ENCODE measurements around the gene NPIPA7.
"Not testable (repeated sequence)": the region's sequence is repeated elsewhere in the genome, so short reads cannot be mapped to it uniquely, and the experiment has no call there.

Gene NPIPA7

DNA sequence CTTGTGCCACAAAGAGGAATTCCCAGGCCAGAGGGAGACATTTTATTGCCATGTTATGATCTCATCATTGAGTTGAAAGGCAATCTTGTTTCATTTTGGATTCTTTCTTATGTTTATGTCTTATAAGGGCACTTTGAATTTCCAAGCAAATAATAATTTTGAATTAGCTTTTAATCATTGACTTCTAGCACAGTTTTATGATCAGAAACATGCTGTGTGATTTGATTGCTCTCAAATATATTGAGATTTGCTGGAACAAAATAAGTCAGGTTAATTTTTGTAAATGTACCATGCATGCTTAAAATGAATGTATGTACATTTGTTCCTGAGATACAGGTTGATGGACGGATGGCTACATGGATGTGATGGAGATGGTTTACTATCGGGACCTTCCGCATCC lies at the start of gene NPIPA7:
NPIPA7 (plus strand) TSS at position 301 of the 400 bp plus-strand sequence. CDS start 105 bp downstream, outside the sequence.
- DNase-seq, result not testable (repeated sequence)

DNA sequence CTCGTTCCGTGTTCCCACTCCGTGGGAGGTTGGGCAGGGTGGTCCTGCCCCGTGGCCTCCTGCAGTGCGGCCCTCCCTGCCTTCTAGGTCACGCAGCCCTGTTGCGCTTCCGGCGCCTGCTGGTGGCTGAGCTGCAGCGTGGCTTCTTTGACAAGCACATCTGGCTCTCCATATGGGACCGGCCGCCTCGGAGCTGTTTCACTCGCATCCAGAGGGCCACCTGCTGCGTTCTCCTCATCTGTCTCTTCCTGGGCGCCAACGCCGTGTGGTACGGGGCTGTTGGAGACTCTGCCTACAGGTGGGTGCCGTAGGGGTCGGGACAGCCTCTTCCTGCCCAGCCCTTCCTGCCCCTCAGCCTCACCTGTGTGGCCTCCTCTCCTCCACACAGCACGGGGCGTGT lies 47.5 kb upstream of the NPIPA7 start:
- DNase-seq, result not testable (repeated sequence)

DNA sequence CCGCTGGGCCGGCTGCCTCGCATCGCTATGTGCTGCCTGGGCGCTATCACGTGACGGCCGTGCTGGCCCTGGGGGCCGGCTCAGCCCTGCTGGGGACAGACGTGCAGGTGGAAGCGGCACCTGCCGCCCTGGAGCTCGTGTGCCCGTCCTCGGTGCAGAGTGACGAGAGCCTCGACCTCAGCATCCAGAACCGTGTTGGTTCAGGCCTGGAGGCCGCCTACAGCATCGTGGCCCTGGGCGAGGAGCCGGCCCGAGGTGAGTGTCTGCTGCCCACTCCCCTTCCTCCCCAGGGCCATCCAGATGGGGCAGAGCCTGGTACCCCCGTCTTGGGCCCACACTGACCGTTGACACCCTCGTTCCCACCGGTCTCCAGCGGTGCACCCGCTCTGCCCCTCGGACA lies 21.4 kb upstream of the NPIPA7 start:
- not testable (repeated sequence) for DNase-seq

DNA sequence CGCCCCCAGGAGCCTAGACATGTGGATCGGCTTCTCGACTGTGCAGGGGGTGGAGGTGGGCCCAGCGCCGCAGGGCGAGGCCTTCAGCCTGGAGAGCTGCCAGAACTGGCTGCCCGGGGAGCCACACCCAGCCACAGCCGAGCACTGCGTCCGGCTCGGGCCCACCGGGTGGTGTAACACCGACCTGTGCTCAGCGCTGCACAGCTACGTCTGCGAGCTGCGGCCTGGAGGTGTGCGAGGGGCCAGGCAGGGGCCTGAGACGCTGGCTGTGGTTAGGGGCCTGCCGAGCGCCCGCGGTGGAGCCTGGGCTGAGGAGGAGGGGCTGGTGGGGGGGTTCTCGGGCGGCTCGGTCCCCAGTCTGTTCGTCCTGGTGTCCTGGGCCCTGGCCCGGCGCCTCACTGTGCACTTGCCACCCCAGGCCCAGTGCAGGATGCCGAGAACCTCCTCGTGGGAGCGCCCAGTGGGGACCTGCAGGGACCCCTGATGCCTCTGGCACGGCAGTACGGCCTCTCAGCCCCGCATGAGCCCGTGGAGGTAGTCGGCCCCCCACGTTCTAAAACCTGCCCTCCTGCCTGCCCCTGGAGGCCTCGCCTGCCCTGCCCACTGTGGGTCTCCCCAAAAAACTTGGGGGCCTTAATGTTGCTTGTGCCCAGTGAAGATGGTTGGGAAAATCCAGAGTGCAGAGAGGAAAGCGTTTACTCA lies 20.2 kb upstream of the NPIPA7 start:
- not testable (repeated sequence) for DNase-seq

DNA sequence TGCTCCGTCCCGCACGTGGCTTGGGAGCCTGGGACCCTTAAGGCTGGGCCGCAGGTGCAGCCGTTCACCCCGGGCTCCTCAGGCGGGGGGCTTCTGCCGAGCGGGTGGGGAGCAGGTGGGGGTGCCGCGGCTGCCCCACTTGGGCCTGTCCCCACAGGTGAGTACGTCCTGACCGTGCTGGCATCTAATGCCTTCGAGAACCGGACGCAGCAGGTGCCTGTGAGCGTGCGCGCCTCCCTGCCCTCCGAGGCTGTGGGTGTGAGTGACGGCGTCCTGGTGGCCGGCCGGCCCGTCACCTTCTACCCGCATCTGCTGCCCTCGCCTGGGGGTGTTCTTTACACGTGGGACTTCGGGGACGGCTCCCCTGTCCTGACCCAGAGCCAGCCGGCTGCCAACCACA lies 15.3 kb upstream of the NPIPA7 start:
- DNase-seq, result not testable (repeated sequence)

DNA sequence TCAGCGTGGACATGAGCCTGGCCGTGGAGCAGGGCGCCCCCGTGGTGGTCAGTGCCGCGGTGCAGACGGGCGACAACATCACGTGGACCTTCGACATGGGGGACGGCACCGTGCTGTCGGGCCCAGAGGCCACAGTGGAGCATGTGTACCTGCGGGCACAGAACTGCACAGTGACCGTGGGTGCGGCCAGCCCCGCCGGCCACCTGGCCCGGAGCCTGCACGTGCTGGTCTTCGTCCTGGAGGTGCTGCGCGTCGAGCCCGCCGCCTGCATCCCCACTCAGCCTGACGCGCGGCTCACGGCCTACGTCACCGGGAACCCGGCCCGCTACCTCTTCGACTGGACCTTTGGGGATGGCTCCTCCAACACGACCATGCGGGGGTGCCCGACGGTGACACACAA lies 14.8 kb upstream of the NPIPA7 start:
- not testable (repeated sequence) for DNase-seq

DNA sequence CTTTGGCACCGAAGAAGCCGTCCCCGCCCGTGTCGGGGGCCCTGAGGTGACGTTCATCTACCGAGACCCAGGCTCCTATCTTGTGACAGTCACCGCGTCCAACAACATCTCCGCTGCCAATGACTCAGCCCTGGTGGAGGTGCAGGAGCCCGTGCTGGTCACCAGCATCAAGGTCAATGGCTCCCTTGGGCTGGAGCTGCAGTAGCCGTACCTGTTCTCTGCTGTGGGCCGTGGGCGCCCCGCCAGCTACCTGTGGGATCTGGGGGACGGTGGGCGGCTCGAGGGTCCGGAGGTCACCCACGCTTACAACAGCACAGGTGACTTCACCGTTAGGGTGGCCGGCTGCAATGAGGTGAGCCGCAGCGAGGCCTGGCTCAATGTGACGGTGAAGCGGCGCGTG lies 14.2 kb upstream of the NPIPA7 start:
- not testable (repeated sequence) for DNase-seq

DNA sequence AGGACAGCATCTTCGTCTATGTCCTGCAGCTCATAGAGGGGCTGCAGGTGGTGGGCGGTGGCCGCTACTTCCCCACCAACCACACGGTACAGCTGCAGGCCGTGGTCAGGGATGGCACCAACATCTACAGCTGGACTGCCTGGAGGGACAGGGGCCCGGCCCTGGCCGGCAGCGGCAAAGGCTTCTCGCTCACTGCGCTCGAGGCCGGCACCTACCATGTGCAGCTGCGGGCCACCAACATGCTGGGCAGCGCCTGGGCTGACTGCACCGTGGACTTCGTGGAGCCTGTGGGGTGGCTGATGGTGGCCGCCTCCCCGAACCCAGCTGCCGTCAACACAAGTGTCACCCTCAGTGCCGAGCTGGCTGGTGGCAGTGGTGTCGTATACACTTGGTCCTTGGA lies 13.6 kb upstream of the NPIPA7 start:
- DNase-seq, result peak in 1 of 2 experiments; percentile 6

DNA sequence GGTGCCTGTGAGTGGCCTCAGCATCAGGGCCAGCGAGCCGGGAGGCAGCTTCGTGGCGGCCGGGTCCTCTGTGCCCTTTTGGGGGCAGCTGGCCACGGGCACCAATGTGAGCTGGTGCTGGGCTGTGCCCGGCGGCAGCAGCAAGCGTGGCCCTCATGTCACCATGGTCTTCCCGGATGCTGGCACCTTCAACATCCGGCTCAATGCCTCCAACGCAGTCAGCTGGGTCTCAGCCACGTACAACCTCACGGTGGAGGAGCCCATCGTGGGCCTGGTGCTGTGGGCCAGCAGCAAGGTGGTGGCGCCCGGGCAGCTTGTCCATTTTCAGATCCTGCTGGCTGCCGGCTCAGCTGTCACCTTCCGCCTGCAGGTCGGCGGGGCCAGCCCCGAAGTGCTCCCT lies 13.1 kb upstream of the NPIPA7 start:
- not testable (repeated sequence) for DNase-seq

DNA sequence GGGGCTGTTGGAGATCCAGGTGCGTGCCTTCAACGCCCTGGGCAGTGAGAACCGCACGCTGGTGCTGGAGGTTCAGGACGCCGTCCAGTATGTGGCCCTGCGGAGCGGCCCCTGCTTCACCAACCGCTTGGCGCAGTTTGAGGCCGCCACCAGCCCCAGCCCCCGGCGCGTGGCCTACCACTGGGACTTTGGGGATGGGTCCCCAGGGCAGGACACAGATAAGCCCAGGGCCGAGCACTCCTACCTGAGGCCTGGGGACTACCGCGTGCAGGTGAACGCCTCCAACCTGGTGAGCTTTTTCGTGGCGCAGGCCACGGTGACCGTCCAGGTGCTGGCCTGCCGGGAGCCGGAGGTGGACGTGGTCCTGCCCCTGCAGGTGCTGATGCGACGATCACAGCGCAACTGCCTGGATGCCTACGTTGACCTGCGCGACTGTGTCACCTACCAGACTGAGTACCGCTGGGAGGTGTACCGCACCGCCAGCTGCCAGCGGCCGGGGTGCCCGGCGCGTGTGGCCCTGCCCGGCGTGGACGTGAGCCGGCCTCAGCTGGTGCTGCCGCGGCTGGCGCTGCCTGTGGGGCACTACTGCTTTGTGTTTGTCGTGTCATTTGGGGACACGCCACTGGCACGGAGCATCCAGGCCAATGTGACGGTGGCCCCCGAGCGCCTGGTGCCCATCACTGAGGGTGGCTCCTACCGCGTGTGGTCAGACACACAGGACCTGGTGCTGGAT lies 12.2 kb upstream of the NPIPA7 start:
- peak in 1 of 2 experiments; percentile 10 for DNase-seq

DNA sequence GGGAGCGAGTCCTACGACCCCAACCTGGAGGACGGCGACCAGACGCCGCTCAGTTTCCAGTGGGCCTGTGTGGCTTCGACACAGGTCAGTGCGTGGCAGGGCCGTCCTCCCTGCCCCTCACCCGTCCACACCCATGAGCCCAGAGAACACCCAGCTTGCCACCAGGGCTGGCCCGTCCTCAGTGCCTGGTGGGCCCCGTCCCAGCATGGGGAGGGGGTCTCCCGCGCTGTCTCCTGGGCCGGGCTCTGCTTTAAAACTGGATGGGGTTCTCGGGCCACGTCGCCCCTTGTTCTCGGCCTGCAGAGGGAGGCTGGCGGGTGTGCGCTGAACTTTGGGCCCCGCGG lies 11.7 kb upstream of the NPIPA7 start:
- DNase-seq, result not testable (repeated sequence)

DNA sequence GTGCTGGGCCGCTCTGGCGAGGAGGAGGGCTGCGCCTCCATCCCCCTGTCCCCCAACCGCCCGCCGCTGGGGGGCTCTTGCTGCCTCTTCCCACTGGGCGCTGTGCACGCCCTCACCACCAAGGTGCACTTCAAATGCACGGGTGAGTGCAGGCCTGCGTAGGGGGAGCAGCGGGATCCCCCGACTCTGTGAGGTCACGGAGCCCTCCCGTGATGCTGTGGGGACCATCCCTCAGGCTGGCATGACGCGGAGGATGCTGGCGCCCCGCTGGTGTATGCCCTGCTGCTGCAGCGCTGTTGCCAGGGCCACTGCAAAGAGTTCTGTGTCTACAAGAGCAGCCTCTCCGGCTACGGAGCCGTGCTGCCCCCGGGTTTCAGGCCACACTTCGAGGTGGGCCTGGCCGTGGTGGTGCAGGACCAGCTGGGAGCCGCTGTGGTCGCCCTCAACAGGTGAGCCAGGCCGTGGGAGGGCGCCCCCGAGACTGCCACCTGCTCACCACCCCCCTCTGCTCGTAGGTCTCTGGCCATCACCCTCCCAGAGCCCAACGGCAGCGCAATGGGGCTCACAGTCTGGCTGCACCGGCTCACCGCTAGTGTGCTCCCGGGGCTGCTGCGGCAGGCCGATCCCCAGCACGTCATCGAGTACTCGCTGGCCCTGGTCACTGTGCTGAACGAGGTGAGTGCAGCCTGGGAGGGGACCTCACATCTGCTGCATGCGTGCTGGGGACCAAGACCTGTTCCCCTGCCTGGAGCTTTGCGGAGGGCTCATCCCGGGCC lies 9.7 kb upstream of the NPIPA7 start:
- peak; percentile 22 to 26 for DNase-seq

DNA sequence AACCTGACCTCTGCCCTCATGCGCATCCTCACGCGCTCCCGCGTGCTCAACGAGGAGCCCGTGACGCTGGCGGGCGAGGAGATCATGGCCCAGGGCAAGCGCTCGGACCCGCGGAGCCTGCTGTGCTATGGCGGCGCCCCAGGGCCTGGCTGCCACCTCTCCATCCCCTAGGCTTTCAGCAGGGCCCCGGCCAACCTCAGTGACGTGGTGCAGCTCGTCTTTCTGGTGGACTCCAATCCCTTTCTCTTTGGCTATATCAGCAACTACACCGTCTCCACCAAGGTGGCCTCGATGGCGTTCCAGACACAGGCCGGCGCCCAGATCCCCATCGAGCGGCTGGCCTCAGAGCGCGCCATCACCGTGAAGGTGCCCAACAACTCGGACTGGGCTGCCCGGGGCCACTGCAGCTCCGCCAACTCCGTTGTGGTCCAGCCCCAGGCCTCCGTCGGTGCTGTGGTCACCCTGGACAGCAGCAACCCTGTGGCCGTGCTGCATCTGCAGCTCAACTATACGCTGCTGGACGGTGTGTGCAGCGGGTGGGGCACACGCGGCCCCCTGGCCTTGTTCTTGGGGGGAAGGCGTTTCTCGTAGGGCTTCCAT lies 7.7 kb upstream of the NPIPA7 start:
- peak; percentile 6 to 9 for DNase-seq

DNA sequence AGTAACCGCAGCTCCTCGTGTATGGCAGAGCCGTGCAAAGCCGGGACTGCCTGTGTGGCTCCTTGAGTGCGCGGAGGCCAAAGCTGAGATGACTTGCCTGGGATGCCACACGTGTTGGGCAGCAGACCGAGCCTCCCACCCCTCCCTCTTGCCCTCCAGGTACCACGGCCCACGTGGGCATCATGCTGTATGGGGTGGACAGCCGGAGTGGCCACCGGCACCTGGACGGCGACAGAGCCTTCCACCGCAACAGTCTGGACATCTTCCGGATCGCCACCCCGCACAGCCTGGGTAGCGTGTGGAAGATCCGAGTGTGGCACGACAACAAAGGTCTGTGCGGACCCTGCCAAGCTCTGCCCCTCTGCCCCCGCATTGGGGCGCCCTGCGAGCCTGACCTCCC lies 4.7 kb upstream of the NPIPA7 start:
- DNase-seq, result not testable (repeated sequence)

DNA sequence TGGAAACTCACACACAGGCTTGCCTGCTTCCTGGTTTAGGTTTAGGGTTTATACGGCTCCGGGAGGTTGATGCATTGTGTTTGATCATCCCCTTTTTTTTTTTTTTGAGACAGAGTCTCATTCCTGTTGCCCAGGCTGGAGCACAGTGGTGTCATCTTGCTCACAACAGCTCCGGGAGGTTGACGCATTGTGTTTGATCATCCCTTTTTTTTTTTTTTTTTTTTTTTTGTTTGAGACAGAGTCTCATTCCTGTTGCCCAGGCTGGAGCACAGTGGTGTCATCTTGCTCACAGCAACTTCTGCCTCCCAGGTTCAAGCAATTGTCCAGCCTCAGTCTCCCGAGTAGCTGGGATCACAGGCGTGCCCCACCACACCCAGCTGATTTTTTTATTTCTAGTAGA lies 20.7 kb downstream of the NPIPA7 start:
- DNase-seq, result not testable (repeated sequence)

DNA sequence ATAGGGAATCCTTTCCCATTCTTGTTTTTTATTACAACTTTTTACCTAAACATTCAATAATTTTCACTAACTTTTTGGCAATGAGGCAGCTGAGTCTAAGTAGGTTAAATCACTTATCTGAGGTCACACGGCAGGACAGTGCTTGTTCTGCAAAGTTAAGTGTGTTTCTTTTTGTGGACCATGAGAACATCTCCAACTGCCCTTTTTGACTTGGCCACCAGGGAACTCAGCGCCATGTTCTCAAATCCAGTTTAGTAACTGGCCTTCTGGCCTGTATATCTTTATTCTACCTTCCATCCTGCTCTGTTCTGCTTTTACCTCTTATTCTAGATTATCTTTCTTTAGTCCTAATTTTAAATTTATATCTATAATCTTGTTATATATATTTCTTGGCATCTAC lies 23.4 kb downstream of the NPIPA7 start:
- DNase-seq, result not testable (repeated sequence)

DNA sequence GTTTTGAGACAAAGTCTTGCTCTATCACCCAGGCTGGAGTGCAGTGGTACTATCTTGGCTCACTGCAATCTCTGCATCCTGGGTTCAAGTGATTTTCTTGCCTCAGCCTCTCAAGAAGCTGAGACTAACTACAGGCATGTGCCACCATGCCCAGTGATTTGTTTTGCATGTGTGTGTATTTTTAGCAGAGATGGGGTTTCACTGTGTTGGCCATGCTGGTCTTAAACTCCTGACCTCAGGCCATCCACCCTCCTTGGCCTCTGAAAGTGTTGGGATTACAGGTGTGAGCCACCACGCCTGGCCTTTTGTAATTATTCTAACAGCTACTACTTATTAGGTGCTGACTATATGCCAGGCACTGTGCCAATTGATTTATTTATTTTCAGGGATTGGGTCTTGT lies 25.3 kb downstream of the NPIPA7 start:
- DNase-seq, result not testable (repeated sequence)

DNA sequence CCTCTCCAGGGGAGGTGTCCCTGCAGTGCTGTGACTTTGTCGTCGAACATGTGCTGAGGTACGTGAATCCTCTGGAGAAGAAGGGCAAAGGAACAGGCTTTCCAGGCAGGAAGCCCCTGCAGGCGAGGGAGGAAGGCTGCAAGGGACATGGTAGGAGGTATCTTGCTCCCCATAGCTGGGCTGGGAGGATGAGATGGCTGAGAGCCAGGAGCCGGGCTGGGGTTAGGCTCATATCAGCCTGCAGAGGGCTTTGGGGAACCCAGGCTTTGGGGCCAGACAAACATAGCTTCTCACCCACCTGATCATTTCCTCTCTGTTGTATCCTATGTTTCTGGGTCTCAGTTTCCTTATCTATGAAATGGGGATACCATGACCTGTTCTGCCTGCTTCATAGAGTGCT lies 26.5 kb downstream of the NPIPA7 start:
- not testable (repeated sequence) for DNase-seq

DNA sequence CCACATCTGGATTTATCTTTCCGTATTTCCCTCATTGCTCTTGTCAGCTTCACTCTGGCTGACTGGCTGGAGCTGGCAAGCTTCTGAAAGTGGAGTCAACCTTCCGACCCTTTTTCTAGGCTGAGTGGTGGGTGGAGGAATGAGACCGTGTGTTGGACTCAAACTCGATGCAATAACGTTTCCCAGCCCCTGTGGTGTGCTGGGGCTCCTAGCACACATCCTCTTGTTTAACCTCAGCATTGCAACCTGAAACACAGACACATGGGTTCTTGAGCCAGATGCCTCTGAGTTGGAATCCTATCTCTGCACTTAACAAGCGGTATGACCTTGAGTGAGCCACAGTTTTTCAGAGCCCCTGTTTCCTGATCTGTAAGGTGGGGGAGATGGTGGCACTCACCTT lies 29.5 kb downstream of the NPIPA7 start:
- DNase-seq, result not testable (repeated sequence)

DNA sequence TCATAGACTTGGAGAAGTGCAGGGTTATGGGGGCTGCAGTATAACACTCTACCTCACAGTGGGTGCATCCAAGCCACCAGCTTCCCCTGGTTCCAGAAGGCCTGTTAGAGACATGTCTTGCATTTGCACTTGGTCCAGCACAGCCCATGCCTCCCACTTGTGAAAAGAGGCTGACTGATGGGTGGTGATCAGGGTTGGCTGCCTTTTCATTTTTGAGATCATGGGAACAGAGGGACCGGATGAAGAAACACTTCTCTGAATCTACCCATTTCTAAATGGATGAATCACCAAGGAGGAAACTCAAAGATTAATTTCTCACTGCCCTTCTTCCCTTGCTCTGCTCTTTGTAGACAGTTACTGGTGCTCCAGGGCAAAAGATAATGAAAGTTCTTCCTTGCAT lies 34.8 kb downstream of the NPIPA7 start:
- not testable (repeated sequence) for DNase-seq

DNA sequence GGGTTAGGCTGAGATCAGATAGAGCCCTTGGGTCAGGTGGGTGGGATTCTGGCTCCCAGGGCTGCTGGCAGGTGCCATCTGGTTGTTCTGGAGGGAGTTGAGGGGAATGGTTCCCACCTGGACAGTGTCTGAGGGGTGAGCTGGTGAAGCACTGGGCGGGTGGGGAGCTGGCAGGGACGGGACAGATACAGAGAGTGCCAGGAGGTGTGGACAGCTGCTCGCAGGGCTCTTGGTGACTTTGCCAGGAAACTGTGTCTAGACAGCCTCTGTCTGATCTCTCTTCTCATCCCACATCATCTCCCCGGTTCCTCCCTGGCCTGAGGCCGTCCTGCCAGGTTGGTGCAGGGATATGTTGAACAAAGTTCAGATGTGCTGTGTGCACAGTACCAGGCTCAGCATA lies 38.1 kb downstream of the NPIPA7 start:
- DNase-seq, result not testable (repeated sequence)

DNA sequence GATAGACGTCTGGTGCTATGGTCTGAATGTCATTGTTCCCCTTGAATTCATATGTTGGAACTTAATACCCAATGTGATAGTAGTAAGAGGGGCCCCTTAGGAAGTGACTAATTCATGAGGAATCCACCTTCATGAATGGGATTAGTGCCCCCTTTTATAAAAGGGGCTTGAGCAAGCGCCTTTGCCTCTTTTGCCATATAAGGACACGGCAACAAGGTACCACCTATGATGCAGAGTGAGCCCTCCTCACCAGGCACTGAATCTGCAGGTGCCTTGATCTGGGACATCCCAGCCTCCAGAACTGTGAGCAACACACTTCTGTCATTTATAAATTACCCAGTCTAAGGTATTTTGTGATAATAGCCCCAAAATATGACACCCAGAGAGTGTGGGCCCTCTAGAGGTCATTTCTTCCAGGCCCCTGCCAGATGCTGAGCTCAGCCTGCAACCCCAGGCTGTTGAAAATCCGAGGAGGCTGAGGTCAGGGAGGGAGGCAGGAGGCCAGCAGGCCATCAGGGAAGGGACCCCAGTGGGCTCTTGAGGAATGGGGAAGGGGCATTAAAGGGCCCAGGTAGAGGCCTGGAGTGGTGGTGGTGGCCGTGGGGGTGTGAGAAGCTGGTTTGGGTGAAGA lies 39.1 kb downstream of the NPIPA7 start:
- not testable (repeated sequence) for DNase-seq

DNA sequence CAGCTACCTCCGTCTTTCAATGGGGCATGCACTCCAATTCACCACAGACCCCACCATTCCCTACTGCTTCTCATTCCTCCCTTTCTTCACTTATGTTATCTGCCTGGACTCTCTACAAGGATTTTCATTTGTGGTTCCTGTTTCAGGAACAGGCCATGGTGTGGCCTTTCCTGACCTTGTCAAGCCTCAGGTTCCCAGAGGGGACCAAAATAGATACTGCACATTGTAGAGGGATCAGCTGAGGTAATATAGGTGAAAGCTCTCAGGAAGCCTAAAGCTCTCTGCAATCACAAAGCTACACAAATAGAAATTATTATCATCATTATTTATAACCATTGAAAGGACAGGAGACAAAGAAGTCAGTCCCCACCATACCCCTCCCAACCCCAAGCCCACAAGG lies 41.6 kb downstream of the NPIPA7 start:
- not testable (repeated sequence) for DNase-seq
